Erythroblast (primary cell): Measurements from ENCODE around the gene DENND6B.
"Not testable (repeated sequence)": the region's sequence is repeated elsewhere in the genome, so short reads cannot be mapped to it uniquely, and the experiment has no call there.

Experiments used
- DNase-seq, 2 experiments: peaks; one replicate each; lab custom pipeline; 2025; lab: John Stamatoyannopoulos, UW
- GATA1 ChIP-seq: IDR thresholded peaks from 2 replicates; pipeline ENCODE4 v1.6.1; 2011; ENCODE audit warnings: low read depth, mild to moderate bottlenecking, control low read depth, low read length, moderate library complexity
- POLR2A ChIP-seq: IDR thresholded peaks from 2 replicates; pipeline ENCODE4 v1.6.1; 2011; ENCODE audit warnings: mild to moderate bottlenecking, low read length

DENND6B gene, protein sequence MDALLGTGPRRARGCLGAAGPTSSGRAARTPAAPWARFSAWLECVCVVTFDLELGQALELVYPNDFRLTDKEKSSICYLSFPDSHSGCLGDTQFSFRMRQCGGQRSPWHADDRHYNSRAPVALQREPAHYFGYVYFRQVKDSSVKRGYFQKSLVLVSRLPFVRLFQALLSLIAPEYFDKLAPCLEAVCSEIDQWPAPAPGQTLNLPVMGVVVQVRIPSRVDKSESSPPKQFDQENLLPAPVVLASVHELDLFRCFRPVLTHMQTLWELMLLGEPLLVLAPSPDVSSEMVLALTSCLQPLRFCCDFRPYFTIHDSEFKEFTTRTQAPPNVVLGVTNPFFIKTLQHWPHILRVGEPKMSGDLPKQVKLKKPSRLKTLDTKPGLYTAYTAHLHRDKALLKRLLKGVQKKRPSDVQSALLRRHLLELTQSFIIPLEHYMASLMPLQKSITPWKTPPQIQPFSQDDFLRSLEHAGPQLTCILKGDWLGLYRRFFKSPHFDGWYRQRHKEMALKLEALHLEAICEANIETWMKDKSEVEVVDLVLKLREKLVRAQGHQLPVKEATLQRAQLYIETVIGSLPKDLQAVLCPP

DNA sequence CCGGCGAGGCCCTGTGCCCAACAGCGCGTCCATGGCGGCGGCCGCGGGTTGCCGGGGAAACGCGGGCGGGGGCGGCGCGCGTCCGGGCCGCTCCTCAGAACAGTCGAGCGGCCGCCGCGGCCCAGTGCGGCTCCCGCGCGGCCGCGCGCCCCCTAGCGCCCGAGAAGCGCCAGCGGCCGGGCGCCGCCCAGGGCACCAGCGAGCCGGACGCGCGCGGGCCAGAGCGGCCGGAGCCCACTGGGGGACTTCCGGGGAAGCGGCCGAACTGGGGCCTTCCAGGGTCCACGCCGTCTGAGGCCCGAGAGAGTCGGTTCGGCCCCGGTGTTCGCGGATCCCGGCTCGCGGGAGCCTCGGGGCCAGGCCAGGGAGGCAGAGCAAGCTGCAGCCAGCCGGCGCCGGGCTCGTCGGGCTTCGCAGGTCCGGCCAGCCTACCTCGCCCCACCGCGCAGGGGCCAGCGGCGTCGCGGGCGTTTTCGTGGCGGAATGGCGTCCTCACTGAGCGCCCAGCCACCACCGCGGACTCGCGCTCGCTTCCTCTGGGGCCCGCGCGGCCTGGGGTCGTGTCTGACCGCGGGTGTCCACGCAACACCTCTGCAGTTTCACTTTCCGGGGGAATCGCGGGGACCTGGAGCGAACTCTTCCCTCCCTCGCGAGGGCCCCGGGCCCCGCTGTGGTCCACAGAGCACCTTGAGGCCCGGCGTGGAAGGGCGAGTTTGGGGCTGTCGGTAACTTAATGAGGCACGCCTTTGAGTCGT, at the start of gene DENND6B:
TSS of gene DENND6B (minus strand) at position 57 of the 755 bp plus-strand sequence. CDS start at position 33, 24 bp downstream.
- DNase-seq: peak; percentile 86 to 92
- no peak for TF ChIP-seq GATA1
- TF ChIP-seq POLR2A: peak; percentile 61

DNA sequence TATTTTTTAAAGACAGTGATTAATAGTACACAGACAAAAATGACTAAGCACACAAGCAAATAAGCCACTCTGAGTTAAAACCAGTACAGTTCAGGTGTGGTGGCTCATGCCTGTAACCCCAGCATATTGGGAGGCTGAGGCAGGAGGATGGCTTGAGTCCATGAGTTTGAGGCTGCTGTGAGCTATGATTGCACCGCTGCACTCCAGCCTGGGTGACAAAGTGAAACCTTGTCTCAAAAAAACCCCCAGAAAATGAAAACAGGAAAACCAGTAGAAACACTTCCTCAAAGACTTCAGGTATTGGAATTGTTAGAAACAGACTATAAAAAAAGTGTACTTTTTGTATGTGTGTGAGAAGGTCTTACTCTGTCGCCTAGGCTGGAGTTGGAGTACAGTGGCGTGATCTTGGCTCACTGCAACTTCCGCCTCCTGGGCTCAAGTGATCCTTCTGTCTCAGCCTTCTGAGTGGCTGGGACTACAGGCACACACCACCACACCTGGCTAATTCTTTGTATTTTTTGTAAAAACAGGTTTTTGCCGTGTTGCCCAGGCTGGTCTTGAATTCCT, 49.4 kb upstream of the DENND6B start:
- DNase-seq: no peak
- no peak for TF ChIP-seq GATA1
- TF ChIP-seq POLR2A: no peak

DNA sequence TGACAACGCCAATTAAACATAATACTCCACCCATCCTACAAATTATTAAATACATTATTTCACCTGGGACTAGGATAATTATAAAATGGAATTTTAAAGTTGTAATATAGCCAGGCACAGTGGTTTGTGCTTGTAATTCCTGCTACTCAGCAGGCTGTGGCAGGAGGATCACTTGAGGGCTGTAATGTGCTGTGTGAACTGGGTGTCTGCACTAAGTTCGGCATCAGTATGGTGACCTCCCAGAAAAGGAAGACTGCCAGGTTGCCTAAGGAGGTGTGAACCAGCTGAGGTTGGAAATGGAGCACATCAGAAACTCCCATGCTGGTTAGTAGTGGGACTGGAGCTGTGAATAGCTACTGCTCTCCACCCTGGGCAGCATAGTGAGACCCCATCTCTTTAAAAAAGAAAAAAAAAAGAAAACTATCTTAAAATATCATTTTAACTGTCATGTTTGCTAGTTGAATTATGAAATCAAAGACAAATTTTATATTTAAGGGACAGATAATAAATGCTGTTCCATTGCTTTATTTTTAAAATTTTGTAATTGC, 44.4 kb upstream of the DENND6B start:
- TF ChIP-seq GATA1: no peak

DNA sequence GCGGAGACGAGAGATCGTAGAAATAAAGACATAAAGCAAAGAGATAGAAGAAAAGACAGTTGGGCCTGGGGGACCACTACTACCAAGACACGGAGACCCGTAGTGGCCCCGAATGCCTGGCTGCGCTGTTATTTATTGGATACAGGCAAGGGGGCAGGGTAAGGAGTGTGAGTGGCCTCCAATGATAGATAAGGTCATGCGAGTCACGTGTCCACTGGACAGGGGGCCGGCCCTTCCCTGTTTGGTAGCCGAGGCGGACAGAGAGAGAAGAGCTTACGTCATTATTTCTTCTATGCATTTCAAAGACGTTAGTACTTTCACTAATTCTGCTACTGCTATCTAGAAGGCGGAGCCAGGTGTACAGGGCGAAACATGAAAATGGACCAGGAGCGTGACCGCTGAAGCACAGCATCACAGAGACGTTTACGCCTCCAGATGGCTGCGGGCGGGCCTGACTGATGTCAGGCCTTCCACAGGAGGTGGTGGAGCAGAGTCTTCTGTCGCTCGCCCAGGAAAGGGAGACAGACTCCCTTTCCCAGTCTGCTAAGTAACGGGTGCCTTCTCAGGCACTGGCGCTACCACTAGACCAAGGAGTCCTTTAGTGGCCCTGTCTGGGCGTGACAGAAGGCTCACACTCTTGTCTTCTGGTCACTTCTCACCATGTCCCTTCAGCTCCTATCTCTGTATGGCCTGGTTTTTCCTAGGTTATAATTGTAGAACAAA, 41.1 kb upstream of the DENND6B start:
- no peak for DNase-seq
- TF ChIP-seq POLR2A (no peak), GATA1 (no peak)

More for the DNA sequence above, 44.4 kb upstream of the DENND6B start:
- no peak for DNase-seq

DNA sequence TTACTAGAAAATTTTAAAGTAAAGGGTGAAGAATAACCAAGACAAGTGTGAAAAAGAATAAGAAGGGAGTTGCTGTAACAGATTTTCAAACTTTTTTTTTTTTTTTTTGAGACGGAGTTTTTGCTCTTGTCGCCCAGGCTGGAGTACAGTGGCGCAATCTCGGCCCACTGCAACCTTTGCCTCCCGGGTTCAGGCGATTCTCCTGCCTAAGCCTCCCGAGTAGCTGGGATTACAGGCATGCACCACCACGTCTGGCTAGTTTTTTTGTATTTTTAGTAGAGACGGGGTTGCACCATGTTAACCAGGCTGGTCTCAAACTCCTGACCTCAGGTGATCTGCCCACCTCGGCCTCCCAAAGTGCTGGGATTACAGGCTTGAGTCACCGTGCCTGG, 37.0 kb upstream of the DENND6B start:
- DNase-seq: not testable (repeated sequence)

DNA sequence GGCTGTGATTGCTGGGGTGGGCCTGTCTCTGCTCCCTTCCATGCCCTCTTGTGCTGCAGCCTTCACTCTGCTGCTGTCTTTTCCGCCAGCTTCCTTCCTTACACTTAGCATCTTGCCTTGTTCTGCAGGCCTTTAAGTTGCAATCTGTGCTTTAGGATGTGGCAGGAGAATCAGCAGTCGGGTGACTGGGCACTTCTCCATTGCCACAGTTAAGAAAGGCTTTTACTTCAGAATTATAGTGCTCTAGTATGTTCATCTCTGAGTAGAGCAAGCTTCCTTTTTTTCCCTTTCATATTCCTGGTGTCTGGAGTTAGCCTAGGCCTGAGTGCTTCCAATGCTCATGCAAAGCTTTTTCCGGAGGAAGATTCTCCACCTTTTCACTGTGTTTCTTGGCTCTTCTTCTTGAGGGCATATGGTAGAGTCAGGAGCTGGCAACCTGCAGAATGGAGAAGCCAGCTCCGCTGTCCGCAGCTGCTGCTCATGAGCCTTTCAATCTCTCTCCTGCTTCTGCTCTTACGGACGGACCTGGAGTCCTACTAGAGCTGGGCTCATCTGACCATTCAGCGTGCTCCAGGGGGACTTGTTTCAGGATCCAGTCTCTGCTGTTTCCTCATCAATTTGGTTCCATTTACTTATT, 36.5 kb upstream of the DENND6B start:
- TF ChIP-seq POLR2A (no peak), GATA1 (no peak)
- no peak for DNase-seq

DNA sequence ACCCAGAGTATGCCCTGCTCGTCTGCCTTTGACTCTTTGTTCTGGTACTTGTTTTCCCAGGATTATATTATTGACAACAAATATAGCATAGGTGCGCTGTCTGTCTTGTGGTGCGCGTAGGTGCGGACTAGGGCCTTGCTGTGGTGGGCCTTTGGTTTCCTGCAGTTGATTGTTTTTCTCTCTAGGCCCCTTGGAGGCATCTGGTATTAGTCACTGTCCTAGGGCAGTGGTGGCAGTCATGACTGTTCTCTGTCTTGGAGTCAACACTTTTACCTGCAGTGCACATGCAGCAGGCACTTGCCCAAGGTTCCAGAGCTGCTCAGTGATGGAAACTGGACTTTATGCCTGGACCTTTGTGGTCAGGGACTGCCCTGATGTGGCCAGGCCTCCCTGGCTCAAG, 34.9 kb upstream of the DENND6B start:
- DNase-seq: no peak
- TF ChIP-seq POLR2A: no peak
- TF ChIP-seq GATA1: no peak

DNA sequence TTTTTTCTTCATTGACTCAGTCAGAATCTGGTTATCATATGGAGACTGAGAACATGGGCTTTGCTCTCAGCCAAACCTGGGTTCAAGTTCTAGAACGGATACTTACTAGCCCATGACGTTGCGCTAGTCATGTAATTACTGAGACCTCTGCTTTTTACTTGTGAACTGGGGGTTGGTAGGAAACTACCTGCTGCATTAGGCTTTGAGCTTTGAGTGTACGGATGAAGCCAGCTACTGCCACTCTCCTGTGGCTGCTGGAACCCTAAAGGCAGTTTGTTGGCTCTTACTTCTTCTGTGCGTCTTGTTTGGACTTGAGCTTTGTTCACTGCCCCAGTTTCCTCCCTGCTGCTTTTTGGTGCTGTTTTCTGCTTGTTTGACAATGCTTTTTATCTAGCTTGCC, 34.4 kb upstream of the DENND6B start:
- TF ChIP-seq POLR2A (no peak), GATA1 (no peak)
- no peak for DNase-seq

DNA sequence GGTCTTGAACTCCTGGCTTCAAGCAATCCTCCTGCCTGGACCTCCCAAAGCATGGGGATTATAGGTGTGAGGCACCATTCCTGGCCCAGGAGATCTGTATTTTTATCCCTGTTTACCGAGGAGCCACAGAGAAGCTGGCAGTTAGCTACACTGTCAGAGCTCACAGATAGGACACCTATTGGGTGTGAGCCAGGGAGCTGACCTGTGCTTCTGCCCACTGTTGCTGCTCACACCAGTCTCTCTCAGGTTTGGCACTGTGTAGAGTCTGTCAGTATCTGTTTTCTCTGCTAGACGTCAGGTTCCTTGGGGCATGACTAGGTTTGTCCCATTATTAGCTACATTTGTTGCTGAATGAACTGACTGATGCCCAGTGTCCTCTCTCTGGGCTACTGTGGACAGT, 33.8 kb upstream of the DENND6B start:
- DNase-seq: no peak
- TF ChIP-seq GATA1: no peak

DNA sequence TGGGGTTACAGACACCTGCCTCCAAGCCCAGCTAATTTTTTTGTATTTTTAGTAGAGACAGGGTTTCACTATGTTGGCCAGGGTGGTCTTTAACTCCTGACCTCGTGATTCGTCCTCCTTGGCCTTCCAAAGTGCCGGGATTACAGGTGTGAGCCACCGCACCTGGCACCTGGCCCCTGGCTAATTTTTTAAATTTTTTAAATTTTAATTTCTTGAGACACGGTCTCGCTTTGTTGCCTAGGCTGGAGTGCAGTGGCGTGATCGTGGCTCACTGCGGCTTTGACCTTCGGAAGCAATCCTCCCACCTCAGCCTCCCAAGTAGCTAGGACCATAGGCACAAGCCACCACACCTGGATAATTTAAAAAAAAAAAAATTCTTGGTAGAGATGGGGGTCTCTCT, 30.9 kb upstream of the DENND6B start:
- no peak for DNase-seq
- no peak for TF ChIP-seq GATA1
- TF ChIP-seq POLR2A: no peak

DNA sequence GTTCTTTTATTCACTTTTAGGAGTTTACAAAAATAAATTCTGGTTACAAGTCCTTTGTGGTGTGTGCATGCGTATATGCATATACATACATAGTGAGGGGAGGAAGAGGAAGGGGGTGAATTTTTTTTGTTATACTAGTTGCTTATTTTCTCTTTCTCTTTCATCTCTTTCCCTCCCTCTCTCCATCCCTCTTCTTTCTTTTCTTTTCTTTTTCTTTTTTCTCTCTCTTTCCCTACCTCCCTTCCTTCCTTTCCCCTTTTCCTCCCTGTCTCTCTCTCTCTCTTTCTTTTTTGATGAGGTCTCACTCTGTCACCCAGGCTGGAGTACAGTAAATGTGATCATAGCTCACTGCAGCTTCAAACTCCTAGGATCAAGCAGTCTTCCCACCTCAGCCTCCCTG, 30.4 kb upstream of the DENND6B start:
- TF ChIP-seq GATA1 (no peak), POLR2A (no peak)
- no peak for DNase-seq

DNA sequence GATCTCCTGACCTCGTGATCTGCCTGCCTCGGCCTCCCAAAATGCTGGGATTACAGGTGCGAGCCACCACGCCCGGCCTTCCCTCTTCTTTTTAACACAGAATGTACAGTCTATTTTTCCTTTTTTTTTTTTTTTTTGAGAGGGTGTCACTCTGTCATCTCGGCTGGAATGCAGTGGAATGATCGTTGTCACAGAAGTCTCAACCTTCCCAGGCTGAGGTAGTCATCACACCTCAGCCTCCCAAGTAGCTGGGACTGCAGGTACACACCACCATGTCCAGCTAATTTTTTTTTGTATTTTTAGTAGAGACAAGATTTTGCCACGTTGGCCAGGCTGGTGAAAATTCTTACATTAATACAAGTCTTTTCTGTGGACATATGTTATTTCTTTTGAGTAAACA, 29.4 kb upstream of the DENND6B start:
- DNase-seq: no peak
- no peak for TF ChIP-seq POLR2A
- TF ChIP-seq GATA1: no peak

DNA sequence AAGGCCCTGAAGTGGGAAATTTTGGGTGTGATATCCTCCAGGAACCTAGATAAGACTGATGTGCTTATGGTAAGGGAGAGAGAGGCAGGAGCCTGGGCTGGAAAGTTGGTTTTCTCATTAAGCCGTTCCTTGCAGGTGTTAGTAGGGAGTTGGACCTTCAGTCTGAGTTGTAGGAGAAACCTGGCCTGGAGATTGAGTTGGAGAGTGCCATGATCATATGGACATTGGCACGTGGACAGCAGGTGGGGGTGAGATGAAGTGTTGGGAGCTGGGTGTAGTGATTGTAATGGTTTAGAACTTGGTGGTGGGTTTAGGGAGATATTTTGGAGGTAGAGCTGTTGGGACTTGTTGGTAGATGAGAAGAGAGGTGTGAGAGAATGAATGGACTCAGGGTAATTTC, 21.2 kb upstream of the DENND6B start:
- TF ChIP-seq POLR2A (no peak), GATA1 (no peak)
- no peak for DNase-seq

DNA sequence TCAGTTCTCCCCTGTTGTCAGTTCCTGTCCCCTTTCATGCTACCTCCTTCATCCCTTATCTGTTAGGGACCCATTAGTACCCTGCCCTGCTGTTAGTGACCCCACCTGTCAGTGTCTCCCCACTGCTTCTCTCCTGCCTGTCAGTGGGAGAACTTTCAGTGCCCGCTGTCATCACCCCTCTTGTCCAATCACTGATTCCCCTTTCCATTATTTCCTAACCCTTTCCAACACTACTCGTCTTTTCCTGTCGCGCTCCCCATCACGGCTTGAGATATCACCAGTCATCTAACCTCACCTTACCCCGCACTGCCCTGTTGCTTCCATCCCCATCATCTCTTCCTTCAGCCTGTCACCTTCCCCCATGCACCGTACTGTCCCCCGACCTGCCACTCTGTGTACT, 20.3 kb upstream of the DENND6B start:
- no peak for DNase-seq
- no peak for TF ChIP-seq GATA1
- TF ChIP-seq POLR2A: no peak
